DMS79 treated with DMSO at 0.1 percent for 48 hours (cell line): ENCODE results near the gene CCDC191.

Source experiments
- DNase-seq: peaks from one replicate; lab custom pipeline; 2025; lab: John Stamatoyannopoulos, UW

Gene CCDC191

DNA sequence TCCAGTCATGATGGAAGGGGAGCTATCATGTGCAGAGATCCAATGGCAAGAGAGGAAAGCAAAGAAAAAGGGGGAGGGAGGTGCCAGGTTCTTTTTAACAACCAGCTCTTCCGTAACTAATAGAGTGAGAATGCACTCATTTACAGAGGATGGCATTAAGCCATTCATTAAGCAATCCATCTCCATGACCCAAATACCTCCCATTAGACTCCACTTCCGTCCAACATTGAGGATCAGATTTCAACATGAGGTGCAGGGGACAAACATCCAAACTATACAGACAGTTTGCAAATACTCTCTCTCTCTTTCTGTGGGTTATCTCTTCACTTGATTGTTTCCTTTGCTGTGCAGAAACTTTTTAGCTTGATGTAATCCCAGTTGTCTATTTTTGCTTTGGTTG lies 87.3 kb downstream of the CCDC191 start:
- no peak for DNase-seq

GRCh38 chr3:113966172-113966571 lies 90.2 kb downstream of the CCDC191 start:
- no peak for DNase-seq

- DNase-seq: no peak
Observed at GRCh38 chr3:113963879-113964278, 92.4 kb downstream of the CCDC191 start.

GRCh38 chr3:113954091-113954685 lies 102.1 kb downstream of the CCDC191 start:
- DNase-seq: no peak

- no peak for DNase-seq
Observed at GRCh38 chr3:113953677-113954076, 102.6 kb downstream of the CCDC191 start.

DNA sequence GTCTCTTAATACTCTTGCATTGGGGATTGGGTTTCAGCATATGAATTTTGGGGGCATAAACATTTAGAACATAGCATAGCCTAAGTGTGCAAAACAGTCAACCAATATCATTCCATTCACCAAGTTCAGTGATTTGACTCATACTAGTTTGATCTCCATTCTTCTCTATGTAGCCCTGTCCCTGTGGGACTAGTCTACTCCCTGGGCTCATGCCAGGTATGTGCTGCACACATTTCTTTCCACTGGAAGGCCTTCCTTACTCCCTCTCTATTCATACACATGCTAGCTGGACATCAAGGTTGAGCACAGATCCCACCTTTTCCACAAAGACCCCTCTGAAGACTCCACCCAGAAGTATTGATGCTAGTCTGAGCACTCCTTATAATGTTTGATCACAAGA lies 103.4 kb downstream of the CCDC191 start:
- DNase-seq: no peak

DNA sequence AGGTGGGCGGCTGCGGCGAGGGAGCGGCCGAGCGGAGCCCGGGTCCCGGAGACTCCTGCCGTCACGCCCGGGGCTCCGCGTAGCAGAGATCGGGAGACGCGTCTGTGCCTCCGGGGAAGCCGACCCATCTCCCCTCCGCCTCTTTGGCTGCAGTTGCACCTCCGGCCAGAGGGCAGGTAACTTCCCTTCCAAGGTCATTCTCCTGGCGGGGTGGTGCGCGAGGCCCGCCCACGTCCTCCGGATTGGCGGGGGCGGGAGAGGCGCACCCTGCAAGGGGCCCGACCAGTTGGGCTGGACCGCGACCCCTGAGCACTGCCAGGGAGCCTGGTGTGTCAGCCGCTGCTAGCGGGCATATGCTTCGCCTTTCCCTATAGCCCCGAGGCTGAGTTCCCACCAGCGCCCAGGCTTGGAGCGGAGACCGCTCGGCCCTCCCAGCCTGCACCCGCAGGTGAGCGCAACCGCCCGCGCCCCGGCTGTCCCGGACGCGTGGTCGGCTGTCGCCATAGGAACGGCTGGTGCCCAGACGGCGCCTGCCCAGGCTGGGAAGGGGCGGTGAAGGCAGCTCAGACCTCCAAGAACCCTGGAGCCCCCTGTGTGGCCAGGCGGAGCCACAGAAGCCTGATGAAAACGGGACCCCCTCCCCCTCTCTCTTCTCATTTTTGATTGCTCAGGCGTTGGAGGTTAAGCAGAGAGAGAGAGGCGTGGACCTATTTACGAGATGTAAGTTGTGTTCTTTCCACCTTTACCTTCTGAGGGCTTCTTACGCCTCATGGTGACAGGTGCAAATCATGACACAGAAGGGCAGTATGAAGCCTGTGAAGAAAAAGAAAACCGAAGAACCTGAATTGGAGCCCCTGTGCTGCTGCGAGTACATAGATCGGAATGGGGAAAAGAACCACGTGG lies 108.1 kb downstream of the CCDC191 start:
- DNase-seq: peak; percentile 30

- peak; percentile 55 for DNase-seq
Observed at GRCh38 chr3:113947372-113948014, 108.8 kb downstream of the CCDC191 start, which contains the start of gene ZDHHC23. TSS of gene ZDHHC23 (plus strand) at chr3:113948013. CDS start at chr3:113948803, 790 bp downstream.

DNA sequence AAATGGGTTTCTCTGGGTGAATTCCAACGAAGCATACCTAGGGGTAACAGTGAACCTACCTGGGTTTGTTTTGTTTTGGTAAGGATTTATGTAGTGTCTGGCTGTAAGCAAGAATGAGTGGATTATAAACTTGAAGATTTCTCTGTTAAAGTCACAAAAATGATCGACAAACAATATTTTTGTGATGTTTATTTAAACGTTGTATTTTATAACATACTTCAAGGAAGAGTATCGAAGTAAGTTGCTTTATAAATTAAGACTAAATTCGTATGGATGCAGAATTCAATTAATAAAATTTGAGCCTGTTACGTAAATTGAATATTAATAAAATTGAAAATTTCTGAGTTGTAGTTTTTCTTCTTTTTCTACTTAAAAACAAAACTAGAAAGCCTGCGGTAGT lies 109.5 kb downstream of the CCDC191 start:
- DNase-seq: no peak

DNA sequence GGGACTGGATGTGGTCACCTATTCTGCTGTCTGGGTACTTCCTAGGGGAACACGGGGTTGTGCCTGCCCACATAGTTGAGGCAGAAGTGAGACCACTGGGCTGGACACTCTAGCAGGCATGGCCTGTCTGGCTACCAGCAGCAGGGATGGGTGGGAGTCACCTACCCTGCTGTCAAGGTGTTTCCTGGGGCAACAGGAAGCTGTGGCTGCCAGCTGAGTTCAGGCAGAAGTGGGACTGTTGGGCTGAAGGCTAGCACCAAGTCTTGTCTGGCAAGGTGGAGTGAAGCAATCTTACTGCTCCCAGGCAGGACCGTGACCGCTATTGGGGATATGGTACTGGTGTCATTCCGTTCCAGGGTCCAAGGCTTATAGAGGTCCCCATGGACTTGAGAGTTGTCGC lies 128.8 kb downstream of the CCDC191 start:
- no peak for DNase-seq

DNA sequence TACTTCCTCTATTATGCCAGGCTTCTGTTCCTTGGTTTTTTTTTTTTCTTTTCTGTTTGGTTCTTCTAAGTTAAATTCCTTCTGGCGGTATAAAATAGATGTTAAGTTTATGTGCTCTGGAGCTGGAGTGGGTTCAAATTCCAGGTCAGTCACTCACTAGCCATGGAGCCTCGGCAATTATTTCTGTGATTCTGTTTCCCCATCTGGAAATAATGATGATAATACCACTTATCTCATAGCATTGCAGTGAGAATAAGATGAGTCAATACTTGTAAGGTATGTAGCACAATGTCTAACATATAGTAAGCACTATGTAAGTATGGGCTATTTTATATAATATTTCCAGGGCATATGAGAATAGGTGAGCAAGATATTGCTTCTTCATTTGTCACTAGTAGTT lies 141.7 kb downstream of the CCDC191 start:
- DNase-seq: no peak
